ENCODE measurements around the gene CTNS.
A peak's percentile ranks its signal among the peaks of the same experiment; 100 is the strongest.

The CTNS gene

DNA sequence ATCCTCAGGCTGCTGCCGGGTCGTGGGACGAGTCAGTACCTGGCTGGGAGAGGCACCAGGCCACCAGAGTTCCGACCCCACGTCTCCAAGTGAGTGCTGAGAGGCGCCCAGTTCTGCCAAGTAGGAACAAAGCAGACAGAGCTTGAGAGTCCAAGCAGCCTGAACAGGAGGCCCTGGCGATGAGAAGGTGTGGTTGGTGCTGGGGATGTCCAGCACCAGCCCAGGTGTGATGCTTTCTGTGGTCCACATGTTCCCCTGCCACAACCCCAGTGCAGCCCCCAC is 21.0 kb downstream of the CTNS start:
- H3K9ac ChIP-seq (ENCODE audit: low read length in 5 of 5): no peak overlapping the region
- no peak overlapping the region for H3K27ac ChIP-seq (ENCODE audit: low read depth, low read length)
- H3K27me3 ChIP-seq (ENCODE audit: control insufficient read depth in 5 of 5, insufficient read depth in 4 of 5, low read length in 5 of 5): no peaks in the 10 kb centered on the region
- H3K9me3 ChIP-seq (ENCODE audit: control insufficient read depth in 5 of 5, low read length in 5 of 5): no peaks in the 10 kb centered on the region
- peaks cover 0 to 55% (median 16%) of the 10 kb centered on the region in 5 donors for H3K36me3 ChIP-seq (ENCODE audit: control insufficient read depth in 5 of 5, insufficient read depth in 5 of 5, low read length in 5 of 5)
- H3K4me3 ChIP-seq (ENCODE audit: low read depth in 1 of 5, low read length in 5 of 5): no peak overlapping the region
- peaks cover 0 to 28% (median 26%) of the 10 kb centered on the region in 5 donors for H3K4me1 ChIP-seq (ENCODE audit: control insufficient read depth in 5 of 5, insufficient read depth in 5 of 5, low read length in 5 of 5)

DNA sequence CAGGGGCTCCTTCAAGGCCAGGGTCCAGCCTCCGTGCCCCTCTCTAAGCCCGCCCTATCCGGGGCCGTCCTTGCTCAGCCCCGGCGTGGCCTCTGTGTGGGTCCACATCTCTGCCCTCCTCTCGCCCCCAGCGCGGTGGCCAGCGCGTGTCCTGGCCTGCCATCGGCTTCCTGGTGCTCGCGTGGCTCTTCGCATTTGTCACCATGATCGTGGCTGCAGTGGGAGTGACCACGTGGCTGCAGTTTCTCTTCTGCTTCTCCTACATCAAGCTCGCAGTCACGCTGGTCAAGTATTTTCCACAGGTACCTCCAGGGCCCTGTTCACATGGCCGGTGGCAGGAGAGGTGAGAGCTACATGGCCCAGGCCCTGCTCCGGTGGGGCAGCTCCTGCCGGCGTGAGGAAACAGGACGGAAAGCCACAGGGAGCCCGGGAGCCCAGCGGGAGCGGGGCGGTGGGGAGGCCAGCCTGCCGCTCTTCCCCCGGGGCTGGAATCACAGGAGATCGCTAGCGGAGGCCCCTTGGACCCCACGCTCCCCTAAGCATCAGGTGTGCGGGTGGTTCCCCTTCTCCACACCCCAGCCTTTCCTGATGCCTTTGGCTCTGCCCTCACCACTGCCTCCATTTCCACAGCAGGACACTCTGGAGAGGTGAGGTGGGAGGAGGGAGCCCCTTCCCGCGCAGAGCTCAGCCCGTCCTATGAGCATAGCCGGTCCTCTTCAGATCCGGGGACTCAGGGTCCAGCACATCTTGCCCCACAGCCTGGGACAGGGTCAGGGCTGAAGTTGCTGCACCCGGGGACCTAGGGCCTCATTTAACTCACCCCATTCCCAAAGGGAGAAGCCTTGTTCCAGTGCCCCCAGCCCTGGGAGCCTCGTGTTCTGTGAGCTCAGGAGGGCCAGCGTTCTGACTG is 21.6 kb downstream of the CTNS start:
- Histone ChIP-seq H3K4me3 (ENCODE audit: low read depth in 1 of 5, low read length in 5 of 5) (no peak overlapping the region), H3K27me3 (ENCODE audit: control insufficient read depth in 5 of 5, insufficient read depth in 4 of 5, low read length in 5 of 5) (no peaks in the 10 kb centered on the region), H3K36me3 (ENCODE audit: control insufficient read depth in 5 of 5, insufficient read depth in 5 of 5, low read length in 5 of 5) (peaks cover 0 to 56% (median 17%) of the 10 kb centered on the region in 5 donors), H3K9me3 (ENCODE audit: control insufficient read depth in 5 of 5, low read length in 5 of 5) (no peaks in the 10 kb centered on the region), H3K27ac (ENCODE audit: low read depth, low read length) (no peak overlapping the region), H3K4me1 (ENCODE audit: control insufficient read depth in 5 of 5, insufficient read depth in 5 of 5, low read length in 5 of 5) (peaks cover 0 to 28% (median 26%) of the 10 kb centered on the region in 5 donors), H3K9ac (ENCODE audit: low read length in 5 of 5) (peak overlapping the region in 1 of 5 donors; percentile 9)

DNA sequence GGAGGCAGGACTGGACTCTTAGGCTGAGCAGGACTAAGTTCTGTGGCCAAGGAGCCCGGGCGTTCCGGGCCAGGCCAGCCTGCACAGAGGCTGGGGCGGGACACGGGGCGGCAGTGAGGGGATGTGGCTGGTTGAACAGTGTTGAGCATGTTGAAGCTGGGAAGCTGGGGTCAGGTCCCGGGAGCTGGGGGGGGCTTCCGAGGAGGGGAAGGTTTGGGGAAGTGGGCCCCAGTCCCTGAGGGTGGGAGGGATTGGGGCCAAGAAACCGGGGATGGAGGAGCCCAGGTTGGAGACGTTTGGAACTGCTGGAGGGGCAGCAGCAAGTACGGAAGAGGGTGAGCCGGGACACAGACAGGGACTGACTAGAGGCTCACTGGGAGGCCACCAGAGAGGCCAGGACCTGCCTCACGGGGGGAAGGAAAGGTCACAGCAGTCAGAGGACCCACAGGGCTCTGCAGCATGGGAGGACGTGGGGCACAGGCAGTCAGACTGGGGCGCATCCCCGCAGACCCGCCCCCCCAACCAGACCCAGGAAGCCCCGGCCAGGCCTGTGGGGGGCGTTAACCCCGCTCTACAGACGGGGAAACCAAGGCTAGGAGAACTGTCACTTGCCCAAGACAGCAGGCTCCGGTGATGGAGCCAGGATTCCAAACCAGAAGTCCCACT is 22.4 kb downstream of the CTNS start:
- peak overlapping the region in 1 of 5 donors; percentile 41 for H3K9ac ChIP-seq (ENCODE audit: low read length in 5 of 5)

DNA sequence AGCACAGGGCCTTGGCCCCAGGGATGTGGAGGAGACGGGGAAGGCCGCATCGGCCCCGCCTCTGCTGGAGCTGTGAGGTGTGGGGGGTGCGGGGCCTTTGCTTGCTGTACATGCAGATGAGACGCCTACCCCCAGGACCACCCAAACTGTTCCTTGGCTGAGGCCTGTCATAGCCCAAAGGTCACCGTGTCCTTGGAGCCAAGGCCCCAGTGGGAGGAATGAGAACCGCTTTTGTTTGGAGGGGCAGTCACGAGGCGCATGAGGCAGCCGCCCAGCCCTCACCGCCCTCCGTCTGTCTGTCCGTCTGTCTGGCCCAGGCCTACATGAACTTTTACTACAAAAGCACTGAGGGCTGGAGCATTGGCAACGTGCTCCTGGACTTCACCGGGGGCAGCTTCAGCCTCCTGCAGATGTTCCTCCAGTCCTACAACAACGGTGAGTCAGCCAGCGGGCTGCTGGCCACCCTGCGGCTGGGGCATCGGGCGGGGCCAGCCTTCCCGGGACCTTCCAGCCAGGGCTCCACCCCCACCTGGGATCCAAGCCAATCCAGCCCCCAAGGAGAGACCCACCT is 23.1 kb downstream of the CTNS start:
- no peaks in the 10 kb centered on the region for H3K9me3 ChIP-seq (ENCODE audit: control insufficient read depth in 5 of 5, low read length in 5 of 5)
- H3K27ac ChIP-seq (ENCODE audit: low read depth, low read length): peak overlapping the region; percentile 62
- no peak overlapping the region for H3K4me3 ChIP-seq (ENCODE audit: low read depth in 1 of 5, low read length in 5 of 5)
- H3K36me3 ChIP-seq (ENCODE audit: control insufficient read depth in 5 of 5, insufficient read depth in 5 of 5, low read length in 5 of 5): peaks cover 0 to 71% (median 32%) of the 10 kb centered on the region in 5 donors
- H3K9ac ChIP-seq (ENCODE audit: low read length in 5 of 5): peak overlapping the region in 2 of 5 donors; percentile 41 to 49
- H3K27me3 ChIP-seq (ENCODE audit: control insufficient read depth in 5 of 5, insufficient read depth in 4 of 5, low read length in 5 of 5): no peaks in the 10 kb centered on the region
- H3K4me1 ChIP-seq (ENCODE audit: control insufficient read depth in 5 of 5, insufficient read depth in 5 of 5, low read length in 5 of 5): peaks cover 0 to 28% (median 26%) of the 10 kb centered on the region in 5 donors

More for the DNA sequence above, 22.4 kb downstream of the CTNS start:
- Histone ChIP-seq H3K36me3 (ENCODE audit: control insufficient read depth in 5 of 5, insufficient read depth in 5 of 5, low read length in 5 of 5) (peaks cover 0 to 64% (median 25%) of the 10 kb centered on the region in 5 donors), H3K4me1 (ENCODE audit: control insufficient read depth in 5 of 5, insufficient read depth in 5 of 5, low read length in 5 of 5) (peaks cover 0 to 28% (median 26%) of the 10 kb centered on the region in 5 donors), H3K9me3 (ENCODE audit: control insufficient read depth in 5 of 5, low read length in 5 of 5) (no peaks in the 10 kb centered on the region), H3K27me3 (ENCODE audit: control insufficient read depth in 5 of 5, insufficient read depth in 4 of 5, low read length in 5 of 5) (no peaks in the 10 kb centered on the region), H3K27ac (ENCODE audit: low read depth, low read length) (peak overlapping the region; percentile 62), H3K4me3 (ENCODE audit: low read depth in 1 of 5, low read length in 5 of 5) (no peak overlapping the region)

DNA sequence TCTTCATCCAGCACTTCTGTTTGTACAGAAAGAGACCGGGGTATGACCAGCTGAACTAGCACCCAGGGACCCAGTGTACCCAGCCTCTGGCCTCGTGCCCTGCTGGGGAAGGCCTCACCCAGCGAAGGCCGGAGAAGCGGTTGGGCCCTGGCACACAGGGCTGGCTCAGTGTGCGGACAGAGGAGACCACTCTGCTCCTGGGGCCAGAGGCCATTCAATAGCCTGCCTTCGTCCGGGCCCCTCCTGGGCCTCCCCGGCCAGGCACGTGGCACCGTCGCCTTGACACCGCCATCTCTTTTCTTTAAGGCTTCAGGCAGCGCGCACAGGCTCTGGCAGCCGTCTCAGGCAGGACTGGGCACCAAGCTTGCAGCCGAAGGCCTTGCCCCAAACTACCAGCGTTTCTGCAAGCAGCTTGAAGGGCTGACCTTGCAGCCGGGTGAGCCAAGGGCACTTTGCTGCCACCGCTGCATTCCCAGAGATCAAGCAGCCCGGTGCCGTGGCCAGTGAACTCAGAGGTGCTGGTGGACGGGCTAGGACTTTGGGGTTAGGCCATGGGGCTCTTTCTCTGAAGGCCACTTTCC is 23.8 kb downstream of the CTNS start:
- no peak overlapping the region for H3K4me3 ChIP-seq (ENCODE audit: low read depth in 1 of 5, low read length in 5 of 5)
- peak overlapping the region in 1 of 5 donors; percentile 49 for H3K9ac ChIP-seq (ENCODE audit: low read length in 5 of 5)
- no peaks in the 10 kb centered on the region for H3K9me3 ChIP-seq (ENCODE audit: control insufficient read depth in 5 of 5, low read length in 5 of 5)
- peaks cover 0 to 71% (median 35%) of the 10 kb centered on the region in 5 donors for H3K36me3 ChIP-seq (ENCODE audit: control insufficient read depth in 5 of 5, insufficient read depth in 5 of 5, low read length in 5 of 5)
- peak overlapping the region; percentile 62 for H3K27ac ChIP-seq (ENCODE audit: low read depth, low read length)
- peaks cover 0 to 28% (median 26%) of the 10 kb centered on the region in 5 donors for H3K4me1 ChIP-seq (ENCODE audit: control insufficient read depth in 5 of 5, insufficient read depth in 5 of 5, low read length in 5 of 5)
- H3K27me3 ChIP-seq (ENCODE audit: control insufficient read depth in 5 of 5, insufficient read depth in 4 of 5, low read length in 5 of 5): no peaks in the 10 kb centered on the region

DNA sequence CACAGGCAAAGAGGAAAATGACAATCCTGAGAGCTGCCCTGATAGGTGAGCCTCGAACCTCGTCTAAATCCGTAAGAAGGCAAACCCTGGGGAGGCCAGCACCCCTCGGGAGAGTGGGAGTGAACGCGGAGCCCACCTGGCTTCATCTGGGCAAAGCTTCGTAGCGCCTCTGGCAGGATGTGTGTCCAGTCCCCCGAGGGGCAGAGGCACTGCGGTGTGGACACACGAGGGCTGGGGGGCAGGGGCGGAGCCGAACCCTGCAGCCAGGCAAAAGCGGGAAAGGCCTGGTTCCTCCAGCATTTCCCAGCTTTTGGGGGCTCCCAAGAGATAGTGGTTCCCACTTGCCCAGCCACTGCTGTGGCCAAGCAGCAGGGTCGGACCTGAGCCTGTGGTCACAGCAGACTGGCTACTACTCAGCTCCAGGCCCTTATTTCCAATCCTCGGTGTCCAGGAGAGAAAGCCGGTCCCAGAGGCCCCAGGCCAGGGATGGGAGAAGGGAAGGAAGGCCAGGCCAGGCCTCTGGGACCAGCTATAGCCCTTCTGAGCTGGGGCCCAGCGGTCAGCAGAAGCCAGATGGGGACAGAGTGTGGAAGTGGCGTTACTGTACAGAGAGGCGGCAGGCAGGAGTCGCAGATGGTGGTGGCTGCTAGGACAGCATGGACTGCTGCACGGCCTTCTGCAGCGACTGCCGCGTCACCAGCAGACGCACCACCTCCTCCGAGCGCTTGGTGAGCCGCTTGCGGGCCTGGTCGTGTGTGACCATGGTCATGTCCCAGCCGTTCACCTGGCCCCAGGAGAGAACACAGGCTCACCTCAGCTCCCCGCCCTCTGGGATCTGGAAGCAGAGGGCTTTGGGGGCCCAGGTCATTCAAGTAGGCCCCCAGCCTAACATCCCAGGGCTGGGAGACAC is 26.8 kb downstream of the CTNS start:
- H3K4me1 ChIP-seq (ENCODE audit: control insufficient read depth in 5 of 5, insufficient read depth in 5 of 5, low read length in 5 of 5): peaks cover 0 to 50% (median 48%) of the 10 kb centered on the region in 5 donors
- no peaks in the 10 kb centered on the region for H3K9me3 ChIP-seq (ENCODE audit: control insufficient read depth in 5 of 5, low read length in 5 of 5)
- no peak overlapping the region for H3K4me3 ChIP-seq (ENCODE audit: low read depth in 1 of 5, low read length in 5 of 5)
- no peaks in the 10 kb centered on the region for H3K27me3 ChIP-seq (ENCODE audit: control insufficient read depth in 5 of 5, insufficient read depth in 4 of 5, low read length in 5 of 5)
- no peak overlapping the region for H3K27ac ChIP-seq (ENCODE audit: low read depth, low read length)
- H3K9ac ChIP-seq (ENCODE audit: low read length in 5 of 5): no peak overlapping the region
- peaks cover 0 to 52% (median 31%) of the 10 kb centered on the region in 5 donors for H3K36me3 ChIP-seq (ENCODE audit: control insufficient read depth in 5 of 5, insufficient read depth in 5 of 5, low read length in 5 of 5)

DNA sequence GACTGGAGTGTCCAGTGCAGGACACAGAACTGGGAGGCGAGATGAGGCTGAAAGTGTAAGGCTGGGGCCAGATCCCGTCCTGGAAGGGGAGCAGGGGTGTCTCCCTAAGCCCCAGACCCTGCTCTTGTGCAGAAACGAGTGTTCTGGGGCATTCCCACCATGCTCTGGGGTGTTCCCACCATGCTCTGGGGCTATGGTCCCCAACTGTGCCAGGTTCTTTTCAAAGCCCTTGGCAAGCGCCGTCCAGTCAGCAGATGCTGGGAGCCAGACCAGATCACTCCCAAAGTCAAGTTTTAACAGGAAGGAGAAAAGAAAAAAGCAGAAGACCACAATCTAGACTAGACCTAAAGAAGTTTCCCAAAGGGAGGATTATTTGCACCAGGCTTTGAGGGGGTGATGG is 29.3 kb downstream of the CTNS start:
- Histone ChIP-seq H3K4me1 (ENCODE audit: control insufficient read depth in 5 of 5, insufficient read depth in 5 of 5, low read length in 5 of 5) (peaks cover 2 to 43% (median 37%) of the 10 kb centered on the region in 5 donors), H3K4me3 (ENCODE audit: low read depth in 1 of 5, low read length in 5 of 5) (no peak overlapping the region), H3K9ac (ENCODE audit: low read length in 5 of 5) (no peak overlapping the region), H3K9me3 (ENCODE audit: control insufficient read depth in 5 of 5, low read length in 5 of 5) (no peaks in the 10 kb centered on the region), H3K36me3 (ENCODE audit: control insufficient read depth in 5 of 5, insufficient read depth in 5 of 5, low read length in 5 of 5) (peaks cover 0 to 39% (median 26%) of the 10 kb centered on the region in 5 donors), H3K27ac (ENCODE audit: low read depth, low read length) (peak overlapping the region; percentile 29), H3K27me3 (ENCODE audit: control insufficient read depth in 5 of 5, insufficient read depth in 4 of 5, low read length in 5 of 5) (no peaks in the 10 kb centered on the region)

DNA sequence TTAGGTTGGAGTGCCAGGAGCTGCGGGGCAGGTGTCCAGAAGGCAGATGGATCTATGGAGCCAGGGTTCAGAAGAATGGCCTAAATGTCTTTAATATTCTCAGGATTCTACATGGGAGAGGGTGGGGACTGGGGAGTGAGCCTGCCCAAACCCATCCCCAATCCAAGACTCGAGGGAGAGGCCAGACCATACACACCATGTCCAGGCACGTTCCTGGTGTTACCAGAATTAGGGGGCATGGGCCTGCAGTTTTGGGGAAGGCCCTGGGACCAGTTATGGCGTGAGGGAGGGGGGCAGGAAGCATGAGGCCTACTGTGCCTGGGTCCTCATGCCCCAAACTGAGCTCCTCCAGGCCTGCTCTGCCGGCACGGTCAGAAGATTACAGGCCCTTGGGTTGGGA is 30.0 kb downstream of the CTNS start:
- Histone ChIP-seq H3K36me3 (ENCODE audit: control insufficient read depth in 5 of 5, insufficient read depth in 5 of 5, low read length in 5 of 5) (peaks cover 0 to 33% (median 22%) of the 10 kb centered on the region in 5 donors), H3K4me1 (ENCODE audit: control insufficient read depth in 5 of 5, insufficient read depth in 5 of 5, low read length in 5 of 5) (peaks cover 2 to 41% (median 36%) of the 10 kb centered on the region in 5 donors), H3K4me3 (ENCODE audit: low read depth in 1 of 5, low read length in 5 of 5) (peak overlapping the region in 2 of 5 donors; percentile 35 to 96), H3K27ac (ENCODE audit: low read depth, low read length) (no peak overlapping the region), H3K9me3 (ENCODE audit: control insufficient read depth in 5 of 5, low read length in 5 of 5) (no peaks in the 10 kb centered on the region), H3K9ac (ENCODE audit: low read length in 5 of 5) (peak overlapping the region in 1 of 5 donors; percentile 25), H3K27me3 (ENCODE audit: control insufficient read depth in 5 of 5, insufficient read depth in 4 of 5, low read length in 5 of 5) (no peaks in the 10 kb centered on the region)
